Trophoblast cell (in vitro differentiated cells and primary cell): ENCODE results near the gene AHSG.
"Not testable (repeated sequence)": the region's sequence is repeated elsewhere in the genome, so short reads cannot be mapped to it uniquely, and the experiment has no call there.

Experiments used
- DNase-seq, 2 donors: peaks; one replicate each; pipeline ENCODE4 v3.0.0-alpha.2; 2016
- H2AFZ ChIP-seq: 2 replicates; pipeline ENCODE4 v1.6.1; 2013; ENCODE audit warnings: low read length, moderate library complexity, mild to moderate bottlenecking; ENCODE audit not compliant: insufficient read depth, poor library complexity
- H2AK5ac ChIP-seq: 2 replicates; pipeline ENCODE4 v1.6.1; 2013; ENCODE audit warnings: mild to moderate bottlenecking, low read length
- H2BK120ac ChIP-seq: 2 replicates; pipeline ENCODE4 v1.6.1; 2013; ENCODE audit warnings: low read length, mild to moderate bottlenecking, moderate library complexity; ENCODE audit not compliant: insufficient read depth, poor library complexity
- H2BK12ac ChIP-seq: 2 replicates; pipeline ENCODE4 v1.6.1; 2013; ENCODE audit warnings: mild to moderate bottlenecking, low read length, moderate library complexity
- H2BK5ac ChIP-seq: 2 replicates; pipeline ENCODE4 v1.6.1; 2013; ENCODE audit warnings: low read length, low read depth, moderate library complexity, mild to moderate bottlenecking; ENCODE audit not compliant: poor library complexity
- H3K14ac ChIP-seq: 2 replicates; pipeline ENCODE4 v1.6.1; 2013; ENCODE audit warnings: mild to moderate bottlenecking, low read length
- H3K18ac ChIP-seq: 2 replicates; pipeline ENCODE4 v1.6.1; 2013; ENCODE audit warnings: mild to moderate bottlenecking, low read length
- H3K23ac ChIP-seq: 2 replicates; pipeline ENCODE4 v1.6.1; 2013; ENCODE audit warnings: low read length
- H3K27ac ChIP-seq: 2 replicates; pipeline ENCODE4 v1.5.1; 2013; ENCODE audit warnings: low read depth, mild to moderate bottlenecking, inconsistent platforms, low read length, moderate library complexity
- H3K27me3 ChIP-seq: 2 replicates; pipeline ENCODE4 v1.6.1; 2013; ENCODE audit warnings: inconsistent platforms, mild to moderate bottlenecking, low read length, moderate library complexity; ENCODE audit not compliant: insufficient read depth
- H3K36me3 ChIP-seq, 2 experiments: 1 replicate in 1 of 2; 2 replicates in 1 of 2; pipeline ENCODE4 v1.6.1; 2013; ENCODE audit warnings: low read length in 2 of 2, mild to moderate bottlenecking in 2 of 2, moderate library complexity in 1 of 2; ENCODE audit not compliant: insufficient read depth in 2 of 2, control insufficient read depth in 1 of 2
- H3K4ac ChIP-seq: 2 replicates; pipeline ENCODE4 v1.6.1; 2013; ENCODE audit warnings: low read depth, mild to moderate bottlenecking, low read length, moderate library complexity
- H3K4me1 ChIP-seq, 2 experiments: 1 replicate in 1 of 2; 2 replicates in 1 of 2; pipeline ENCODE4 v1.6.1; 2013; ENCODE audit warnings: low read length in 2 of 2, mild to moderate bottlenecking in 2 of 2, moderate library complexity in 1 of 2; ENCODE audit not compliant: insufficient read depth in 2 of 2, control insufficient read depth in 1 of 2
- H3K4me2 ChIP-seq: 2 replicates; pipeline ENCODE4 v1.6.1; 2013; ENCODE audit warnings: inconsistent platforms, mild to moderate bottlenecking, low read length, moderate library complexity
- H3K4me3 ChIP-seq: 2 replicates; pipeline ENCODE4 v1.5.1; 2013; ENCODE audit warnings: mild to moderate bottlenecking, low read depth, low read length, inconsistent platforms
- H3K79me1 ChIP-seq: one replicate; pipeline ENCODE4 v1.6.1; 2013; ENCODE audit warnings: low read length
- H3K79me2 ChIP-seq: 2 replicates; pipeline ENCODE4 v1.6.1; 2013; ENCODE audit warnings: low read length, mild to moderate bottlenecking; ENCODE audit not compliant: control insufficient read depth, insufficient read depth, poor library complexity
- H3K9ac ChIP-seq: 2 replicates; pipeline ENCODE4 v1.6.1; 2013; ENCODE audit warnings: mild to moderate bottlenecking, low read length
- H3K9me3 ChIP-seq: 2 replicates; pipeline ENCODE4 v1.6.1; 2013; ENCODE audit warnings: low read depth, mild to moderate bottlenecking, control low read depth, inconsistent platforms, low read length; ENCODE audit not compliant: insufficient read depth
- H4K12ac ChIP-seq: 2 replicates; pipeline ENCODE4 v1.6.1; 2013; ENCODE audit warnings: low read depth, mild to moderate bottlenecking, low read length, moderate library complexity
- H4K8ac ChIP-seq: 2 replicates; pipeline ENCODE4 v1.6.1; 2013; ENCODE audit warnings: low read depth, mild to moderate bottlenecking, low read length, moderate library complexity
- H4K91ac ChIP-seq: one replicate; pipeline ENCODE4 v1.6.1; 2013; ENCODE audit warnings: low read depth, mild to moderate bottlenecking, low read length, moderate library complexity
- WGBS: extraction: QIAGEN DNeasy Blood & Tissue Kit; methylation state at CpG from one replicate; pipeline ENCODE4 v1.1.7; 2013; ENCODE audit warnings: missing lambda C conversion rate; ENCODE audit not compliant: insufficient read length, insufficient coverage; ENCODE audit errors: extremely low coverage; 5-methylcytosine and 5-hydroxymethylcytosine counted together

The AHSG gene

DNA sequence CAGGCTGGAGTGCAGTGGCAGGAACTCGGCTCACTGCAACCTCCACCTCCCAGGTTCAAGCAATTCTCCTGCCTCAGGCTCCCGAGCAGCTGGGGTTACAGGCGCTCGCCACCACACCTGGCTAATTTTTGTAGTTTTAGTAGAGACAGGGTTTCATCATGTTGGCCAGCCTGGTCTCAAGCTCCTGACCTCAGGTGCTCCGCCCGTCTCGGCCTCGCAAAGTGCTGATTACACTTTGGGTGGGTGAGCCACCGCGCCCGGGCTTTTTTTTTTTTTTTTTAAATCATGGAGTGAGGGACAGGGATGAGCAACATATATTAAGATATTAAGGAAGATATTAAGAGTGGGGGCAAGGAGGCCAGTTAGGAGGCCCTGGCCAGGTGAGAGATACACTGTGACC, 43.5 kb upstream of the AHSG start:
- H3K18ac ChIP-seq, H3K9me3 ChIP-seq, H3K36me3 ChIP-seq, H3K14ac ChIP-seq, H3K4me1 ChIP-seq, H2BK5ac ChIP-seq, H3K4me3 ChIP-seq, H4K12ac ChIP-seq, H3K23ac ChIP-seq, H3K27me3 ChIP-seq, H3K27ac ChIP-seq, H2BK120ac ChIP-seq, H3K79me1 ChIP-seq, H2BK12ac ChIP-seq, H4K8ac ChIP-seq, DNase-seq, H2AFZ ChIP-seq, H3K4ac ChIP-seq, H3K9ac ChIP-seq, H2AK5ac ChIP-seq, H4K91ac ChIP-seq: not testable (repeated sequence)
- Histone ChIP-seq H3K79me2 (peaks cover 11% of the 10 kb centered on the region), H3K4me2 (peak overlapping the region; percentile 95)
- WGBS, result no CpG with 5 or more reads among the region's 11 CpGs

DNA sequence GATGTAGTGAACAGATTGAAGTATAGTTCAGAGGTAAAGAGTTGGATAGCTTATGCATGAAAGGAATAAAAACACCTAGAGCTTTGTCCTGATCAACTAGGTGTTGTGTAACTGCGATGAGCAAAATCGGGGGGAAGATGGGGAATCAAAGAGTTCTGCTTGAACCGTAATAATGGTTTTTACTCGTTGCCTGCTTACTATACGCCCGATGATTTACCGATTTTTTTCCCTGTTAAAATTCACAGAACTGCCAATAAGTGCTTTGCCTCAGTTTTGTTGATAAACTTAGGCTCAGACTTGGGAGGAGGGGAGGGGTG, 43.1 kb upstream of the AHSG start:
- Histone ChIP-seq H3K27me3 (no peaks in the 10 kb centered on the region), H3K4me2 (peak overlapping the region; percentile 95), H3K27ac (no peak overlapping the region), H3K4me1 (peaks cover 3 to 9% of the 10 kb centered on the region in 2 experiments), H2AK5ac (no peak overlapping the region), H3K4me3 (peak overlapping the region; percentile 74), H3K4ac (no peak overlapping the region), H2BK12ac (no peak overlapping the region), H3K79me2 (peaks cover 11% of the 10 kb centered on the region), H3K23ac (no peak overlapping the region), H4K8ac (peak overlapping the region; percentile 43), H3K9ac (peak overlapping the region; percentile 51), H4K91ac (no peak overlapping the region), H2BK5ac (no peak overlapping the region), H3K36me3 (peaks cover 2 to 4% of the 10 kb centered on the region in 2 experiments), H3K14ac (no peak overlapping the region), H2AFZ (peak overlapping the region; percentile 59), H3K9me3 (peaks cover 5% of the 10 kb centered on the region), H3K79me1 (peaks cover 7% of the 10 kb centered on the region), H2BK120ac (no peak overlapping the region), H3K18ac (no peak overlapping the region), H4K12ac (no peak overlapping the region)
- no peak for DNase-seq
- WGBS, result no CpG with 5 or more reads among the region's 7 CpGs

DNA sequence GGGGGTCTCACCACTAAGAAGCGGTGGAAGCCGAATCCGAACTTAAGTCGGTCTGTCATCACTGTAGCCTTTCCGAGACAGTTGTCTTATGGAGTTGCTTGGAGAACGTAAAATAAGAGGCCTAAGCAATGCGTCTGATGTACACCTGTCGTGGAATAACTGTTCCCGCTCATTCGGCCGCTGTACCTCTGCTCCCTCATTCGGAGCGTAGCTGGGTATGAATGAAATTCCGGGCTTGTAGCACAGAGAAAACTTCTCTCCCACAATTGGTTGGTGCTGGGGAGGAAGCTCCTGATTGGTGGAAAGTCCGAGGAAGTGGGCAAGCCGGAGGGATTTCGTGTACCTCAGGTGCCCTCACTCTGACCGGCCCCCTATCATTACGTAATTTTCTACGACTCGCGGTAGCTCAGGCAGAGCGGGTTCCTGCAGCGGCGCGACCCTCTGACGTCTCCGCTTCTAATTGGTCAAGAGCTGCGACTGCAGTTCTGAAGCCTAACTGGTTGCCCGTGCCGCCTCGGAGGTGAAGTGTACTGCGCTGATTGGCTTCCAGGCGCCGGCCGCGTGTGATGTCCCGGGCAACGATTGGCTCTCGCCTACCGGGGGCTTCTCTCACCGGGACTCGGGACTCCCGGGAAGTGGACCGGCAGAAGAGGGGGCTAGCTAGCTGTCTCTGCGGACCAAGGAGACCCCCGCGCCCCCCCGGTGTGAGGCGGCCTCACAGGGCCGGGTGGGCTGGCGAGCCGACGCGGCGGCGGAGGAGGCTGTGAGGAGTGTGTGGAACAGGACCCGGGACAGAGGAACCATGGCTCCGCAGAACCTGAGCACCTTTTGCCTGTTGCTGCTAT, 42.5 kb upstream of the AHSG start, which contains the start of gene DNAJB11:
TSS of gene DNAJB11 (plus strand) at position 625 of the 845 bp plus-strand sequence. CDS start at position 803, 178 bp downstream.
- Histone ChIP-seq H2BK120ac (peak within 1 kb of the TSS; percentile 65), H3K14ac (peak within 1 kb of the TSS; percentile 69), H3K23ac (peak within 1 kb of the TSS; percentile 78), H3K9ac (peak within 1 kb of the TSS; percentile 98), H3K79me1 (peaks cover 7% of the 10 kb centered on the region), H2BK12ac (no peak within 1 kb of the TSS), H3K4me3 (peak within 1 kb of the TSS; percentile 99), H3K4me1 (peaks cover 3 to 9% of the 10 kb centered on the region in 2 experiments), H4K12ac (peak within 1 kb of the TSS; percentile 76), H2BK5ac (peak within 1 kb of the TSS; percentile 67), H3K4me2 (peak within 1 kb of the TSS; percentile 100), H2AFZ (peak within 1 kb of the TSS; percentile 95), H3K27me3 (no peaks in the 10 kb centered on the region), H2AK5ac (no peak within 1 kb of the TSS), H3K4ac (peak within 1 kb of the TSS; percentile 77), H3K36me3 (peaks cover 2 to 6% of the 10 kb centered on the region in 2 experiments), H3K79me2 (peaks cover 11% of the 10 kb centered on the region), H3K18ac (peak within 1 kb of the TSS; percentile 73), H4K8ac (peak within 1 kb of the TSS; percentile 97), H3K27ac (no peak within 1 kb of the TSS), H4K91ac (peak within 1 kb of the TSS; percentile 84), H3K9me3 (peaks cover 5% of the 10 kb centered on the region)
- no CpG with 5 or more reads among the region's 59 CpGs for WGBS
- DNase-seq, result peak; percentile 100

DNA sequence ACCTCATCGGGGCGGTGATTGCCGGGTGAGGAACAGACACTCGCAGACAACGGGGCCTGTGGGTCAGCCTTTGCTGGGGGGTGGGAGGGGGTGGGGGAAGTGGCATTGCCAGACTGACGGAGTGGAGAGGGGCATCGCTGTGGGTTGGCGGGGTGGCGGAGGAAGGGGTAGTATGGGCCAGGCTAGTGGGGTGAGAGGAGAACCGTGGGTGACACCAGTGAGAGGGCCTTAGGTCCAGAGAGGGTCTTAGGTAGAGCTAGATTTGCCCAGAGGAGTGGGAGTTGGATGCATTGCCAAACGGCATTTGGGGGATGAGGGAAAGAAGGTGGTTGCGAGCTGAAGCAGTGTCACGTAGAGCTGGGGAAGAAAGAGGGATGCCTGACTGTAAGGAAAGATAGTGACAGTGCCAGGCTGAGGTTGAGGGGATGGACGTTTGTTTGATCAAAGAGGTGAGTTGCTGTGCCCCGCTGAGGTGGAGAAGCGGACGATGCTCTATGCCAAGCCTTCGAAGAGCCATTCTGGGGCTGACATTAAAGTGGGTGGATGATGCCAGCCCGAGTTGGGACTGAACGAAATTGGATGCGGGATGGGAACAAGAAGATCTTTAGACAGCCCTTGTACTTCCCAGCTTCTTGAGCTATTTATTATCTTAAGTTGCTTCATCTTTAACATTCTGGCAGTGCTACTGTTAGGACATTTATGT, 41.8 kb upstream of the AHSG start:
- Histone ChIP-seq H4K91ac (peak overlapping the region; percentile 84), H3K9me3 (peaks cover 5% of the 10 kb centered on the region), H3K23ac (peak overlapping the region; percentile 78), H2AFZ (peak overlapping the region; percentile 95), H2BK5ac (no peak overlapping the region), H3K79me1 (peaks cover 7% of the 10 kb centered on the region), H3K36me3 (peaks cover 2 to 11% of the 10 kb centered on the region in 2 experiments), H3K4me2 (peak overlapping the region; percentile 100), H4K12ac (peak overlapping the region; percentile 76), H3K27ac (no peak overlapping the region), H3K18ac (no peak overlapping the region), H3K4me1 (peaks cover 3 to 9% of the 10 kb centered on the region in 2 experiments), H4K8ac (peak overlapping the region; percentile 97), H3K27me3 (no peaks in the 10 kb centered on the region), H3K14ac (peak overlapping the region; percentile 69), H3K4me3 (peak overlapping the region; percentile 99), H3K79me2 (peaks cover 11% of the 10 kb centered on the region), H2BK12ac (no peak overlapping the region), H3K9ac (peak overlapping the region; percentile 98), H3K4ac (peak overlapping the region; percentile 77), H2BK120ac (peak overlapping the region; percentile 65), H2AK5ac (no peak overlapping the region)
- DNase-seq, result no peak
- no CpG with 5 or more reads among the region's 21 CpGs for WGBS
